OCI-LY7 (cell line): ENCODE measurements around the gene EPN1.

ENCODE experiments used
- EZH2phosphoT487 ChIP-seq: fragments of 200-600 bp; sonication (generic); IDR thresholded peaks from 2 replicates; pipeline ENCODE4 v1.6.1; 2018; ENCODE audit warnings: low read depth, borderline replicate concordance, mild to moderate bottlenecking, mixed run types, antibody characterized with exemption, low read length, moderate library complexity, mixed read lengths
- TF ChIP-seq, protein P1 (sequence below): fragments of 200-600 bp; sonication (generic); conservative IDR thresholded peaks from 2 replicates; pipeline ENCODE4 v1.5.1; 2014; ENCODE audit warnings: mild to moderate bottlenecking, antibody characterized with exemption, low read length, moderate library complexity, mixed read lengths

DNA sequence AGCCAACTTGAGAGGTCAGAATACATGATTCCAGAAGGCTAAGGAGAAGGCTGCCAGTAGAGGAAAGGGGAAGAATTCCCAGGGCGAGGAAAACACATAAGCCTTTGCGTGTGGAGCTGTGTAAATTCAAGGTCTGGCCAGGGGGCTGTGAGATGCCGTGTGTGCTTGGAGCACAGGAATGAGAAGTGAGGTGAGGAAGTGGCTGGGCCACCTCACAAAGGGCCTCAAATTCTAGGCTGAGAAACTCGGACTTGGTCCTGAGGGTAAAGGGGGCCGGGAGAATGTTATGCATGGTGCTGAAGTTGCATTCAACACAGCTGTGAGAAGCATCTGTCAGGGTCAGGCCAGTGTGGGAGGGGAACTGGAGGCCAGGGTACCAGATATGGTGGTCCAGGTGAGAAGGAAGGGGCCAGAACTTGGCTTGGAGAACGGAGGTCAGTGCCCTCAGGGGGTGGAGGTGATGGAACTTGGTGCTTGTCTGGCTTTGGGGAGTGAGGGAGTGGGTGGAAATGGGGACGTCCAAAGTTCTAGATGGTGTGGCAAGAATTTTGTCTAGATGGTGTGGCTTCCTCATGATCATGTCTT is 39.1 kb upstream of the EPN1 start:
- TF ChIP-seq, protein P1, sequence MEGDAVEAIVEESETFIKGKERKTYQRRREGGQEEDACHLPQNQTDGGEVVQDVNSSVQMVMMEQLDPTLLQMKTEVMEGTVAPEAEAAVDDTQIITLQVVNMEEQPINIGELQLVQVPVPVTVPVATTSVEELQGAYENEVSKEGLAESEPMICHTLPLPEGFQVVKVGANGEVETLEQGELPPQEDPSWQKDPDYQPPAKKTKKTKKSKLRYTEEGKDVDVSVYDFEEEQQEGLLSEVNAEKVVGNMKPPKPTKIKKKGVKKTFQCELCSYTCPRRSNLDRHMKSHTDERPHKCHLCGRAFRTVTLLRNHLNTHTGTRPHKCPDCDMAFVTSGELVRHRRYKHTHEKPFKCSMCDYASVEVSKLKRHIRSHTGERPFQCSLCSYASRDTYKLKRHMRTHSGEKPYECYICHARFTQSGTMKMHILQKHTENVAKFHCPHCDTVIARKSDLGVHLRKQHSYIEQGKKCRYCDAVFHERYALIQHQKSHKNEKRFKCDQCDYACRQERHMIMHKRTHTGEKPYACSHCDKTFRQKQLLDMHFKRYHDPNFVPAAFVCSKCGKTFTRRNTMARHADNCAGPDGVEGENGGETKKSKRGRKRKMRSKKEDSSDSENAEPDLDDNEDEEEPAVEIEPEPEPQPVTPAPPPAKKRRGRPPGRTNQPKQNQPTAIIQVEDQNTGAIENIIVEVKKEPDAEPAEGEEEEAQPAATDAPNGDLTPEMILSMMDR: no peak
- no peak for TF ChIP-seq EZH2phosphoT487
